GM23338 (cell line): Measurements from ENCODE around the gene CCDC93. TPM values are rescaled to one million over a fixed set of nuclear protein-coding genes. Genes with fewer than 3 reads are reported as not detected.

ENCODE experiments used
- ATAC-seq: fragments of 200-7000 bp; cut with Tn5 transposase; 3 replicates; pipeline ENCODE4 v1.9.1; 2020
- DNase-seq: peaks from one replicate; pipeline ENCODE4 v3.0.0-alpha.2; 2015; ENCODE audit warnings: low spot score
- H2AFZ ChIP-seq: fragments of 200-600 bp; sonication (generic); 2 replicates; pipeline ENCODE4 v1.8.0; 2016; ENCODE audit warnings: antibody characterized with exemption, mild to moderate bottlenecking, moderate library complexity
- H3F3A ChIP-seq: fragments of 200-600 bp; sonication (generic); replicated peaks from 2 replicates; pipeline ENCODE4 v1.8.0; 2017; ENCODE audit warnings: antibody characterized with exemption, mixed run types, low read depth
- H3K27ac ChIP-seq: fragments of 200-600 bp; sonication (generic); 2 replicates; pipeline ENCODE4 v1.6.1; 2016; ENCODE audit warnings: low read depth
- H3K27me3 ChIP-seq: fragments of 200-600 bp; sonication (generic); 2 replicates; pipeline ENCODE4 v1.8.0; 2016; ENCODE audit warnings: mild to moderate bottlenecking, mixed run types, moderate library complexity; ENCODE audit not compliant: insufficient read depth
- H3K36me3 ChIP-seq: fragments of 200-600 bp; sonication (generic); 2 replicates; pipeline ENCODE4 v1.8.0; 2016; ENCODE audit warnings: mild to moderate bottlenecking; ENCODE audit not compliant: insufficient read depth
- H3K4me1 ChIP-seq: fragments of 200-600 bp; sonication (generic); 2 replicates; pipeline ENCODE4 v1.8.0; 2016; ENCODE audit warnings: mild to moderate bottlenecking, moderate library complexity; ENCODE audit not compliant: insufficient read depth
- H3K4me2 ChIP-seq: fragments of 200-600 bp; sonication (generic); 2 replicates; pipeline ENCODE4 v1.7.1; 2017; ENCODE audit warnings: mixed run types
- H3K4me3 ChIP-seq: fragments of 200-600 bp; sonication (generic); 2 replicates; pipeline ENCODE4 v1.6.1; 2016; ENCODE audit warnings: mixed run types
- H3K79me2 ChIP-seq: fragments of 200-600 bp; sonication (generic); replicated peaks from 2 replicates; pipeline ENCODE4 v1.8.0; 2017; ENCODE audit warnings: mild to moderate bottlenecking; ENCODE audit not compliant: insufficient read depth
- H3K9me2 ChIP-seq: fragments of 200-600 bp; sonication (generic); 2 replicates; pipeline ENCODE4 v1.8.0; 2017; ENCODE audit not compliant: insufficient read depth
- H4K20me1 ChIP-seq: fragments of 200-600 bp; sonication (generic); replicated peaks from 2 replicates; pipeline ENCODE4 v1.8.0; 2017; ENCODE audit warnings: mild to moderate bottlenecking; ENCODE audit not compliant: insufficient read depth
- H3K27ac Mint-ChIP-seq: 2 replicates; pipeline ENCODE4 v1.8.0; 2020; ENCODE audit warnings: inconsistent platforms, mild to moderate bottlenecking, moderate library complexity, mixed read lengths
- H3K27me3 Mint-ChIP-seq: 3 replicates; pipeline ENCODE4 v1.8.0; 2022; ENCODE audit warnings: low read depth, mild to moderate bottlenecking, moderate library complexity, mixed read lengths, inconsistent platforms; ENCODE audit not compliant: insufficient read depth, poor library complexity
- H3K36me3 Mint-ChIP-seq: 3 replicates; pipeline ENCODE4 v1.8.0; 2021; ENCODE audit warnings: low read depth, mild to moderate bottlenecking, inconsistent platforms, moderate library complexity, mixed read lengths
- H3K4me1 Mint-ChIP-seq: 3 replicates; pipeline ENCODE4 v1.8.0; 2020; ENCODE audit warnings: mild to moderate bottlenecking, inconsistent platforms, mixed read lengths
- H3K4me3 Mint-ChIP-seq: 3 replicates; pipeline ENCODE4 v1.8.0; 2021; ENCODE audit warnings: moderate library complexity, mild to moderate bottlenecking, inconsistent platforms, mixed read lengths
- H3K9me3 Mint-ChIP-seq: 3 replicates; pipeline ENCODE4 v1.8.0; 2020; ENCODE audit warnings: moderate library complexity, mild to moderate bottlenecking, inconsistent platforms, mixed read lengths
- CREB1 ChIP-seq: fragments of 250-450 bp; sonication (Bioruptor Pico); IDR thresholded peaks from 2 replicates; pipeline ENCODE4 v1.5.0; 2020; ENCODE audit warnings: low read depth, mild to moderate bottlenecking, moderate library complexity
- CTCF ChIP-seq, 2 experiments: fragments of 200-600 bp in 1 of 2; sonication (generic) in 1 of 2; conservative IDR thresholded peaks; 2 replicates each; pipeline versions ENCODE4 v1.5.1 to v1.6.1; 2016 to 2017; ENCODE audit warnings: antibody characterized with exemption in 2 of 2, low read depth in 2 of 2, mild to moderate bottlenecking in 2 of 2, moderate library complexity in 1 of 2
- ETS1 ChIP-seq: IDR thresholded peaks from 2 replicates; pipeline ENCODE4 v1.6.1; 2016; ENCODE audit warnings: antibody characterized with exemption
- EZH2 ChIP-seq: fragments of 200-600 bp; sonication (generic); IDR thresholded peaks from one replicate; pipeline ENCODE4 v1.8.0; 2017; ENCODE audit warnings: antibody characterized with exemption, mild to moderate bottlenecking, low read depth; ENCODE audit not compliant: unreplicated experiment
- EZH2phosphoT487 ChIP-seq: fragments of 200-600 bp; sonication (generic); IDR thresholded peaks from one replicate; pipeline ENCODE4 v1.8.1; 2018; ENCODE audit warnings: antibody characterized with exemption; ENCODE audit not compliant: unreplicated experiment
- JUNB ChIP-seq: IDR thresholded peaks from one replicate; pipeline ENCODE4 v1.6.1; 2016; ENCODE audit warnings: antibody characterized with exemption; ENCODE audit not compliant: unreplicated experiment
- NANOG ChIP-seq: IDR thresholded peaks from 2 replicates; pipeline ENCODE4 v1.6.1; 2016; ENCODE audit warnings: antibody characterized with exemption, borderline replicate concordance
- POLR2AphosphoS5 ChIP-seq: IDR thresholded peaks from 2 replicates; pipeline ENCODE4 v1.6.1; 2016; ENCODE audit warnings: antibody characterized with exemption, low read depth
- REST ChIP-seq: IDR thresholded peaks from one replicate; pipeline ENCODE4 v1.6.1; 2018; ENCODE audit warnings: antibody characterized with exemption; ENCODE audit not compliant: unreplicated experiment
- STAT1 ChIP-seq: IDR thresholded peaks from one replicate; pipeline ENCODE4 v1.6.1; 2016; ENCODE audit warnings: antibody characterized with exemption; ENCODE audit not compliant: unreplicated experiment
- ZNF331 ChIP-seq: fragments of 250-450 bp; sonication (Bioruptor Pico); IDR thresholded peaks from 2 replicates; pipeline ENCODE4 v1.5.0; 2020; ENCODE audit warnings: low read depth, mild to moderate bottlenecking, moderate library complexity
- ZNF462 ChIP-seq: fragments of 250-450 bp; sonication (Bioruptor Pico); IDR thresholded peaks from 2 replicates; pipeline ENCODE4 v1.5.0; 2020; ENCODE audit warnings: mild to moderate bottlenecking, moderate library complexity
- polyA plus RNA-seq: library from polyadenylated mRNA; unstranded; fragments of >200 nt; fragmentation: Nextera tagmentation; extraction: Ambion mirVana; gene quantifications from 2 replicates; pipeline ENCODE4 v1.2.1, GENCODE V29; 2016
- total RNA-seq: library from RNA; depleted of rRNA; stranded (reverse); fragments of >200 nt; shearing (Covaris generic); gene quantifications from 2 replicates; pipeline ENCODE4 v1.2.3, GENCODE V29; 2014

Gene CCDC93
- total and polyA plus RNA-seq, 2 experiments from 2014 or later: 13.1 to 16.8 TPM

GRCh38 chr2:117879003-117879402 is 134.9 kb downstream of the CCDC93 start:
- no peaks in the 10 kb centered on the region for H3K27me3 ChIP-seq
- no peak overlapping the region for H3K27ac ChIP-seq
- no peaks in the 10 kb centered on the region for H3K36me3 ChIP-seq
- H3F3A ChIP-seq: no peaks in the 10 kb centered on the region
- H3K9me3 Mint-ChIP-seq: peaks cover 19% of the 10 kb centered on the region
- H3K36me3 Mint-ChIP-seq: peaks cover 7% of the 10 kb centered on the region
- no peak overlapping the region for H3K4me2 ChIP-seq
- no peak for TF ChIP-seq CTCF (conservative IDR thresholded peaks at IDR 0.05; ENCODE audit: low read depth in 2 of 2)
- TF ChIP-seq JUNB: no peak
- no peak for TF ChIP-seq ZNF462 (CRISPR knock-in tag)
- no peak for TF ChIP-seq POLR2AphosphoS5
- no peak for TF ChIP-seq ZNF331 (CRISPR knock-in tag)
- TF ChIP-seq NANOG: no peak
- TF ChIP-seq STAT1: no peak
- no peak for TF ChIP-seq CREB1 (CRISPR knock-in tag)
- TF ChIP-seq REST: no peak
- no peak for TF ChIP-seq ETS1
- TF ChIP-seq EZH2phosphoT487: no peak
- TF ChIP-seq EZH2: no peak
- H3K4me3 ChIP-seq: no peak overlapping the region
- no peaks in the 10 kb centered on the region for H3K79me2 ChIP-seq
- ATAC-seq: no peak
- no peaks in the 10 kb centered on the region for H3K4me1 ChIP-seq
- no peaks in the 10 kb centered on the region for H3K27me3 Mint-ChIP-seq
- no peaks in the 10 kb centered on the region for H4K20me1 ChIP-seq
- 0 out of 2 replicates have a peak, but pooled peaks cover 4% of the 10 kb centered on the region for H3K9me2 ChIP-seq
- no peak overlapping the region for H3K27ac Mint-ChIP-seq
- H3K4me1 Mint-ChIP-seq: 0 out of 3 replicates have a peak, but pooled peaks cover 3% of the 10 kb centered on the region
- H3K4me3 Mint-ChIP-seq: no peak overlapping the region
- DNase-seq: no peak
- H2AFZ ChIP-seq: no peak overlapping the region
